Liver (tissue), 9 donors: ENCODE measurements around the gene PPP6C. TPM values are rescaled to one million over a fixed set of nuclear protein-coding genes. Genes with fewer than 3 reads are reported as not detected.

Experiments
- DNase-seq: peaks from one replicate; pipeline ENCODE4 v3.0.0-alpha.2; 2017; ENCODE audit warnings: low spot score
- H3K27ac ChIP-seq, 2 donors: one replicate each; pipeline ENCODE4 v1.7.0; 2013; ENCODE audit warnings: inconsistent platforms in 2 of 2, low read length in 2 of 2, control low read depth in 1 of 2, low read depth in 1 of 2, mild to moderate bottlenecking in 1 of 2
- H3K27me3 ChIP-seq, 4 donors: one replicate each; pipeline versions ENCODE4 v1.6.1 to v1.7.0; 2013; ENCODE audit warnings: low read length in 3 of 4, inconsistent platforms in 1 of 4, mild to moderate bottlenecking in 1 of 4, moderate library complexity in 1 of 4; ENCODE audit not compliant: control insufficient read depth in 4 of 4, insufficient read depth in 4 of 4
- H3K36me3 ChIP-seq, 4 donors: one replicate each; pipeline versions ENCODE4 v1.6.1 to v1.7.0; 2013; ENCODE audit warnings: low read length in 3 of 4, mild to moderate bottlenecking in 3 of 4, low read depth in 1 of 4, moderate library complexity in 1 of 4; ENCODE audit not compliant: control insufficient read depth in 4 of 4, insufficient read depth in 3 of 4
- H3K4me1 ChIP-seq, 4 donors: one replicate each; pipeline versions ENCODE4 v1.6.1 to v1.7.0; 2013; ENCODE audit warnings: low read length in 3 of 4, mild to moderate bottlenecking in 3 of 4, moderate library complexity in 1 of 4; ENCODE audit not compliant: control insufficient read depth in 4 of 4, insufficient read depth in 4 of 4
- H3K4me3 ChIP-seq, 3 donors: one replicate each; pipeline versions ENCODE4 v1.6.1 to v1.7.0; 2013; ENCODE audit warnings: low read length in 3 of 3, control low read depth in 1 of 3, low read depth in 1 of 3, mild to moderate bottlenecking in 1 of 3
- H3K9ac ChIP-seq, 2 donors: one replicate each; pipeline ENCODE4 v1.7.0; 2013; ENCODE audit warnings: low read length in 2 of 2, mild to moderate bottlenecking in 2 of 2, moderate library complexity in 2 of 2, control low read depth in 1 of 2, low read depth in 1 of 2
- H3K9me3 ChIP-seq, 4 donors: one replicate each; pipeline versions ENCODE4 v1.6.1 to v1.7.0; 2013; ENCODE audit warnings: low read length in 3 of 4; ENCODE audit not compliant: control insufficient read depth in 4 of 4
- EGR1 ChIP-seq, 2 donors: IDR thresholded peaks; 2 replicates each; pipeline ENCODE4 v1.6.1; 2016 to 2018; ENCODE audit warnings: antibody characterized with exemption in 2 of 2, low read depth in 2 of 2
- FOXA1 ChIP-seq: IDR thresholded peaks from 2 replicates; pipeline ENCODE4 v1.6.1; 2016; ENCODE audit warnings: antibody characterized with exemption
- GABPA ChIP-seq, 2 donors: IDR thresholded peaks in 1 of 2; conservative IDR thresholded peaks in 1 of 2; 2 replicates each; pipeline ENCODE4 v1.6.1; 2016; ENCODE audit warnings: antibody characterized with exemption in 2 of 2, mild to moderate bottlenecking in 1 of 2, moderate library complexity in 1 of 2
- HNF4A ChIP-seq, 2 donors: conservative IDR thresholded peaks; 2 replicates each; pipeline ENCODE4 v1.6.1; 2016; ENCODE audit warnings: antibody characterized with exemption in 2 of 2, mild to moderate bottlenecking in 2 of 2
- HNF4G ChIP-seq: IDR thresholded peaks from 2 replicates; pipeline ENCODE4 v1.6.1; 2016; ENCODE audit warnings: antibody characterized with exemption
- JUND ChIP-seq, 2 donors: IDR thresholded peaks; 2 replicates each; pipeline ENCODE4 v1.6.1; 2016; ENCODE audit warnings: antibody characterized with exemption in 2 of 2
- NR2F2 ChIP-seq: IDR thresholded peaks from 2 replicates; pipeline ENCODE4 v1.6.1; 2016; ENCODE audit warnings: antibody characterized with exemption
- RAD21 ChIP-seq, 2 donors: IDR thresholded peaks; 2 replicates each; pipeline ENCODE4 v1.6.1; 2016; ENCODE audit warnings: antibody characterized with exemption in 2 of 2, mild to moderate bottlenecking in 2 of 2
- RXRA ChIP-seq, 2 donors: IDR thresholded peaks; 2 replicates each; pipeline ENCODE4 v1.6.1; 2017 to 2018; ENCODE audit warnings: antibody characterized with exemption in 2 of 2, mild to moderate bottlenecking in 1 of 2
- SP1 ChIP-seq: IDR thresholded peaks from 2 replicates; pipeline ENCODE4 v1.6.1; 2018; ENCODE audit warnings: antibody characterized with exemption, mild to moderate bottlenecking
- TAF1 ChIP-seq: conservative IDR thresholded peaks from 2 replicates; pipeline ENCODE4 v1.6.1; 2016; ENCODE audit warnings: antibody characterized with exemption, mild to moderate bottlenecking
- YY1 ChIP-seq: IDR thresholded peaks from 2 replicates; pipeline ENCODE4 v1.6.1; 2016; ENCODE audit warnings: antibody characterized with exemption, mild to moderate bottlenecking
- WGBS: extraction: QIAGEN DNeasy Blood & Tissue Kit; methylation state at CpG from one replicate; pipeline ENCODE4 v1.1.7; 2013; 5-methylcytosine and 5-hydroxymethylcytosine counted together
- polyA plus RNA-seq, 2 donors: library from polyadenylated mRNA; stranded (reverse) in 1 of 2; unstranded in 1 of 2; fragments of 200-250 nt in 1 of 2; fragments of >200 nt in 1 of 2; fragmentation: Nextera tagmentation in 1 of 2; extraction: Ambion mirVana in 1 of 2; gene quantifications; one replicate each; pipeline versions ENCODE4 v1.2.1 to v1.2.3, GENCODE V29; 2013 to 2015
- total RNA-seq, 2 donors: library from RNA; depleted of rRNA; stranded (reverse); fragments of >200 nt; gene quantifications; one replicate each; pipeline ENCODE4 v1.2.3, GENCODE V29; 2014
- TF ChIP-seq, protein P1 (sequence below): IDR thresholded peaks from 2 replicates; pipeline ENCODE4 v1.6.1; 2016; ENCODE audit warnings: antibody characterized with exemption
- TF ChIP-seq, protein P2 (sequence below): fragments of 150-350 bp; IDR thresholded peaks from 2 replicates; pipeline ENCODE4 v1.5.1; 2017; ENCODE audit warnings: improper control_type of control experiment, low read depth, low read length; ENCODE audit not compliant: missing input control
- TF ChIP-seq, protein P3 (sequence below): IDR thresholded peaks from 2 replicates; pipeline ENCODE4 v1.6.1; 2016; ENCODE audit warnings: antibody characterized with exemption
- TF ChIP-seq, protein P4 (sequence below): IDR thresholded peaks from 2 replicates; pipeline ENCODE4 v1.6.1; 2016; ENCODE audit warnings: antibody characterized with exemption, mild to moderate bottlenecking
- donor health status: healthy.
- donor health status: healthy.
- donor health status: healthy.
- donor health status: healthy.
- donor health status: healthy.

Gene PPP6C
- total and polyA plus RNA-seq, 4 donors = 10.1 to 14.8 (median 12.2) TPM

DNA sequence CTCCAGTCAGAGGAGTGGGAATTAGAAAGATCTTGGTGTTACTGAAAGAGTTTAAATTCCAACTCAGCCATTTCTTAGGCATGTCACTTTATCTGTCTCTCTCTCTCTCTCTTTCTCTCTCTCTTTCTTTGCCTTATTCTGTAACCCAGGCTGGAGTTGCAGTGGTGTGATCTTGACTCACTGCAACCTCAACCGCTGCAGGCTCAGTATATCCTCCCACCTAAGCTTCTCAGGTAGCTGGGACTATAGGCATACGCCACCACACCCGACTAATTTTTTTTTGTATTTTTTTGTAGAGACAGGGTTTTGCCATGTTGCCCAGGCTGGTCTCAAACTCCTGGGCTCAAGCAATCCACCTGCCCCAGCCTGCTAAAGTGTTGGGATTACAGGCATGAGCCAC lies 29.0 kb upstream of the PPP6C start:
- H3K4me3 ChIP-seq = no peak overlapping the region
- H3K27ac ChIP-seq = no peak overlapping the region
- no peaks in the 10 kb centered on the region for H3K9me3 ChIP-seq
- H3K27me3 ChIP-seq = no peaks in the 10 kb centered on the region
- H3K4me1 ChIP-seq = peaks cover 0 to 6% (median 4%) of the 10 kb centered on the region in 4 donors
- TF ChIP-seq HNF4A (conservative IDR thresholded peaks at IDR 0.05) = no peak
- no peak for TF ChIP-seq GABPA (IDR thresholded peaks at IDR 0.05 in 1 of 2, conservative IDR thresholded peaks at IDR 0.05 in 1 of 2)
- TF ChIP-seq EGR1 (IDR thresholded peaks at IDR 0.05; ENCODE audit: low read depth in 2 of 2) = no peak
- no peak for TF ChIP-seq YY1
- TF ChIP-seq, protein P1, sequence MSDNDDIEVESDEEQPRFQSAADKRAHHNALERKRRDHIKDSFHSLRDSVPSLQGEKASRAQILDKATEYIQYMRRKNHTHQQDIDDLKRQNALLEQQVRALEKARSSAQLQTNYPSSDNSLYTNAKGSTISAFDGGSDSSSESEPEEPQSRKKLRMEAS = no peak
- TF ChIP-seq HNF4G = no peak
- TF ChIP-seq SP1 = no peak
- no peak for TF ChIP-seq JUND (IDR thresholded peaks at IDR 0.05)
- TF ChIP-seq FOXA1 = no peak
- no peak for TF ChIP-seq TAF1
- TF ChIP-seq RXRA (IDR thresholded peaks at IDR 0.05) = no peak
- peaks cover 8 to 23% (median 18%) of the 10 kb centered on the region in 4 donors for H3K36me3 ChIP-seq
- 98% methylated on average over 3 of the region's 3 CpGs for WGBS
- no peak overlapping the region for H3K9ac ChIP-seq
- DNase-seq = no peak

DNA sequence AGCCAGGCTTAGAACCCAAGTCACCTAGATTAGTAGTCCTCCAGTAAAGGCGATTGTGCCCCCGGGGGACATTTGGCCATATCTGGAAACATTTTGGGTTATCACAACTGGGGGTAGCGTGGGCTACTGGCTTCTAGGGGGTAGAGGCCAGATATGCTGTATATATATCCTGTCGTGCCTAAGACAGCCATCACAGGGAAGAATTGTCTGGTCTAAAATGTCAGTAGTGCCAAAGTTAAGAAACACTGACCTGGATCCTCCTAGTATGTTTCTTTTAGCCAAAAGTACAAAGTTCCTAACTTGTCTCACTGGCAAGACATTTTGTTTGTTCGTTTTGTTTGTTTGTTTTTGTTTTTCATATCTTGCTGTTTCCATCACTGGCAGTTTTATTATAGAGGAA lies 24.6 kb upstream of the PPP6C start:
- peaks cover 4 to 34% (median 24%) of the 10 kb centered on the region in 4 donors for H3K36me3 ChIP-seq
- no peak for DNase-seq
- H3K4me1 ChIP-seq = peaks cover 0 to 11% (median 4%) of the 10 kb centered on the region in 4 donors
- H3K9me3 ChIP-seq = no peaks in the 10 kb centered on the region
- H3K27me3 ChIP-seq = no peaks in the 10 kb centered on the region
- TF ChIP-seq, protein P1 = no peak
- TF ChIP-seq HNF4A (conservative IDR thresholded peaks at IDR 0.05) = no peak
- no peak for TF ChIP-seq RXRA (IDR thresholded peaks at IDR 0.05)
- no peak for TF ChIP-seq EGR1 (IDR thresholded peaks at IDR 0.05; ENCODE audit: low read depth in 2 of 2)
- TF ChIP-seq, protein P2, sequence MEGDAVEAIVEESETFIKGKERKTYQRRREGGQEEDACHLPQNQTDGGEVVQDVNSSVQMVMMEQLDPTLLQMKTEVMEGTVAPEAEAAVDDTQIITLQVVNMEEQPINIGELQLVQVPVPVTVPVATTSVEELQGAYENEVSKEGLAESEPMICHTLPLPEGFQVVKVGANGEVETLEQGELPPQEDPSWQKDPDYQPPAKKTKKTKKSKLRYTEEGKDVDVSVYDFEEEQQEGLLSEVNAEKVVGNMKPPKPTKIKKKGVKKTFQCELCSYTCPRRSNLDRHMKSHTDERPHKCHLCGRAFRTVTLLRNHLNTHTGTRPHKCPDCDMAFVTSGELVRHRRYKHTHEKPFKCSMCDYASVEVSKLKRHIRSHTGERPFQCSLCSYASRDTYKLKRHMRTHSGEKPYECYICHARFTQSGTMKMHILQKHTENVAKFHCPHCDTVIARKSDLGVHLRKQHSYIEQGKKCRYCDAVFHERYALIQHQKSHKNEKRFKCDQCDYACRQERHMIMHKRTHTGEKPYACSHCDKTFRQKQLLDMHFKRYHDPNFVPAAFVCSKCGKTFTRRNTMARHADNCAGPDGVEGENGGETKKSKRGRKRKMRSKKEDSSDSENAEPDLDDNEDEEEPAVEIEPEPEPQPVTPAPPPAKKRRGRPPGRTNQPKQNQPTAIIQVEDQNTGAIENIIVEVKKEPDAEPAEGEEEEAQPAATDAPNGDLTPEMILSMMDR = no peak
- TF ChIP-seq NR2F2 = no peak
- TF ChIP-seq HNF4G = no peak
- no peak for TF ChIP-seq SP1
- no peak for TF ChIP-seq RAD21 (IDR thresholded peaks at IDR 0.05)
- TF ChIP-seq GABPA (IDR thresholded peaks at IDR 0.05 in 1 of 2, conservative IDR thresholded peaks at IDR 0.05 in 1 of 2) = no peak
- TF ChIP-seq, protein P3, sequence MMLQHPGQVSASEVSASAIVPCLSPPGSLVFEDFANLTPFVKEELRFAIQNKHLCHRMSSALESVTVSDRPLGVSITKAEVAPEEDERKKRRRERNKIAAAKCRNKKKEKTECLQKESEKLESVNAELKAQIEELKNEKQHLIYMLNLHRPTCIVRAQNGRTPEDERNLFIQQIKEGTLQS = no peak
- TF ChIP-seq, protein P4, sequence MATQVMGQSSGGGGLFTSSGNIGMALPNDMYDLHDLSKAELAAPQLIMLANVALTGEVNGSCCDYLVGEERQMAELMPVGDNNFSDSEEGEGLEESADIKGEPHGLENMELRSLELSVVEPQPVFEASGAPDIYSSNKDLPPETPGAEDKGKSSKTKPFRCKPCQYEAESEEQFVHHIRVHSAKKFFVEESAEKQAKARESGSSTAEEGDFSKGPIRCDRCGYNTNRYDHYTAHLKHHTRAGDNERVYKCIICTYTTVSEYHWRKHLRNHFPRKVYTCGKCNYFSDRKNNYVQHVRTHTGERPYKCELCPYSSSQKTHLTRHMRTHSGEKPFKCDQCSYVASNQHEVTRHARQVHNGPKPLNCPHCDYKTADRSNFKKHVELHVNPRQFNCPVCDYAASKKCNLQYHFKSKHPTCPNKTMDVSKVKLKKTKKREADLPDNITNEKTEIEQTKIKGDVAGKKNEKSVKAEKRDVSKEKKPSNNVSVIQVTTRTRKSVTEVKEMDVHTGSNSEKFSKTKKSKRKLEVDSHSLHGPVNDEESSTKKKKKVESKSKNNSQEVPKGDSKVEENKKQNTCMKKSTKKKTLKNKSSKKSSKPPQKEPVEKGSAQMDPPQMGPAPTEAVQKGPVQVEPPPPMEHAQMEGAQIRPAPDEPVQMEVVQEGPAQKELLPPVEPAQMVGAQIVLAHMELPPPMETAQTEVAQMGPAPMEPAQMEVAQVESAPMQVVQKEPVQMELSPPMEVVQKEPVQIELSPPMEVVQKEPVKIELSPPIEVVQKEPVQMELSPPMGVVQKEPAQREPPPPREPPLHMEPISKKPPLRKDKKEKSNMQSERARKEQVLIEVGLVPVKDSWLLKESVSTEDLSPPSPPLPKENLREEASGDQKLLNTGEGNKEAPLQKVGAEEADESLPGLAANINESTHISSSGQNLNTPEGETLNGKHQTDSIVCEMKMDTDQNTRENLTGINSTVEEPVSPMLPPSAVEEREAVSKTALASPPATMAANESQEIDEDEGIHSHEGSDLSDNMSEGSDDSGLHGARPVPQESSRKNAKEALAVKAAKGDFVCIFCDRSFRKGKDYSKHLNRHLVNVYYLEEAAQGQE = no peak
- no peak for TF ChIP-seq JUND (IDR thresholded peaks at IDR 0.05)
- no peak overlapping the region for H3K27ac ChIP-seq
- H3K9ac ChIP-seq = no peak overlapping the region
- 73% methylated on average over 5 of the region's 5 CpGs for WGBS
- no peak overlapping the region for H3K4me3 ChIP-seq
